Glomerular endothelial cell (primary cell): ENCODE data around the gene IL17A. TPM values are rescaled to one million over a fixed set of nuclear protein-coding genes. Genes with fewer than 3 reads are reported as not detected.
A peak's percentile ranks its signal among the peaks of the same experiment; 100 is the strongest.

Experiments used
- DNase-seq: peaks from one replicate; pipeline ENCODE4 v3.0.0-alpha.2; 2011; ENCODE audit warnings: low read depth, low spot score; ENCODE audit errors: extremely low read depth
- total RNA-seq: library from RNA; depleted of rRNA; stranded (reverse); fragments of >200 nt; gene quantifications from 2 replicates; pipeline ENCODE4 v1.2.3, GENCODE V29; 2015

The IL17A gene
- total RNA-seq, 1 donor from 2014 or later, result not detected

DNA sequence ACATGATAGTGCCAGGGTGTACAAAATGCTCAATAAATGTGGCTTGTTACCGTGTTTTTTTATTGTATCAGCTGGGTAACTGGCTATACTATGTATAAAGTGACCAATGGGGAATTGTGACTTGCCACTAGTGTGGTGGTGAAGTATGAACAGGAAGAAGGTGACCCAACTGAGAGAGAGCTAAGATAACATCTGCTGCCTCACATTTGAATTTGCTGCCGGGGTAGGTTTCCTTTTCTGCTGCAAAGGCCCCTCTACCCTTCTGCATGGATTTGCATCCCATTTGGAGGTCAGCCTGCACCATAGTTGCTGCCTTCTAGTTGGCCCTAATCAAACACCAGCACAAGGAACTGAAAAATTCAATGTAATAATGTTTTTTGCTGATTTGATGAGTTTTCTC lies 24.1 kb downstream of the IL17A start:
- DNase-seq, result no peak

DNA sequence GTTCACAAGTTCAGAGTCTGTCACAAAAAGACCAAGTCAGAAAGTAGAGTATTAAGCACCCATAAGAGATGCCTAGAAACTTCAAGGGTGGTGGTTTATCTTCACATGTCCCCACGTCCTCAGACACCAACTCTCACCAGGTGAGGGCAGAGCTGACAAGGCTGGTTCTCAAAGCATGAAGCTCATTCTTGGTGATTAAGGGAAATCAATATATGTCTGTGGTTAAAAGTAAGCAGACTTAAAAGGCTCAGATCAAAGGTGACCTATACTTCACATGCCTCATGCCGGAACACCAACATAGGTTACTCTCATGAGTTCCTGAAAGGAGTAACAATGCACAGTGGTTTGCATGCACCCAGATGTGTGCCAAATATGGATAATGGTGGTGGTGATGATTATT lies 27.0 kb downstream of the IL17A start:
- no peak for DNase-seq

DNA sequence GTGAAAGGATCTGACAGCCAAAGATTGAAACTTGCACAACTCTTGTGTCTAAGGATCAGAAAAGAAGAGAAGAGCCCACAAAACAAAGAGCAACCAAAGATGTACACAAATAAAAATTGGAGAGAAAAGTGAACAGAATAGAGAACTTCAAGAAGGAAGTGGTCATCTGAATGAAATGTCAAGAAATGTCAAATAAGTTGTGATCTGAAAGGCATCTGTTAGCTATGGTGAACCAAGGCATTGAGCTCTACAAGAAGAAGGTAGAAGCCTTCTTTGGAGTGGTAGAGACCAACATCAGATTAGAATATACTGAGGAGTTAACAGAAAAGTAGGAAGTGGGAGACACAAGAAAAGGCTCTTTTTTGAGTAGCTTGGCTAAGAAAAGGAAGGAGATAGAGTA lies 29.6 kb downstream of the IL17A start:
- DNase-seq, result no peak

DNA sequence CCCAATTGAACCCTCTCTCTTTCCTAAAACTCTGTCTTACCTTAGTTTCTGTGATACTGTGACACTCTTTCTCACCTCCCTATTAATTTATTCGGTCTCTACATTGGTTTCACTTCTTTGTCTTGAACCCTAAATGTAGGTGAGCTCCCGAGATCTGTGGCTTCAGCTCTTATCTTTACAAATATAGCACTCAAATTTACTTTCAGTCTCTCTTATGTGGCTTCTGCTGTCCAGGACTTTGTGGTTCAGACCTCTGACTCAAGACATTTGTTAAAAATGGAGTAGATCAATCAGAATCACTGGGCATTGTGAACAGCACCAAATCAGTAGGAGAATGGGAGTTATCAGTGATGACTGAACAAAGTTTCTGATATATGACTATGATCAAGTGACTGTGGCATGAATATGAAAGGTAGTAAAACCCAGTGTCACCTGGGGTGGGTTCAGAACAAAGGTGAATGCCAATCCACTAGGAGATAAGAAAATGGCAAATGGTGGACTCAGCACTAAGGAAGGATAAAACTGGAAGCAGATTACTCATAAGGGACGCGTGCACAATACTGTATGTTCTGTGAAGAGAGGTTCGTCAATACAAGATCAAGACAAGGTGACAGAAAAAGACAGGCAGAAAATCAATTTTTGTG lies 30.9 kb downstream of the IL17A start:
- no peak for DNase-seq

DNA sequence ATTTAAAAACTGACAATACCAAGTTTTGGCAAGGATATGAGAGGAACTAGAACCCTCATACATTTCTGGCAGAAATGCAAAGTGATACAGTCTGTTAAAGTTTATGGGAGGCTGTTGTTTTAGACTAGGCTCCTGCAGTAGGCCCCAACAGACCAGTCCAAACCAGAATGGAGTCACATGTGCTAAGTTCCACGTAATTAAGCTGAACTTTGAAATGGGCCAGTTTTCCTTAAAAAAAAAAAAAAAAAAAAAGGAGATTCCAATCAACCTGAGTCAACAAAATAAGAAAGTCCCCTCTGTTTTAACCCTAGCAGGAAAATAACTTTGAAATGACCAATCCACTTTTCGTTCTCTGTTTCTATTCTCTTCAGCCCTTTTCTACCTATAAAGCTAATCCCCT lies 31.6 kb downstream of the IL17A start:
- no peak for DNase-seq

GRCh38 chr6:52221302-52221701 lies 35.1 kb downstream of the IL17A start:
- DNase-seq, result no peak

- no peak for DNase-seq
Measured at GRCh38 chr6:52227495-52227894, 41.3 kb downstream of the IL17A start.

DNA sequence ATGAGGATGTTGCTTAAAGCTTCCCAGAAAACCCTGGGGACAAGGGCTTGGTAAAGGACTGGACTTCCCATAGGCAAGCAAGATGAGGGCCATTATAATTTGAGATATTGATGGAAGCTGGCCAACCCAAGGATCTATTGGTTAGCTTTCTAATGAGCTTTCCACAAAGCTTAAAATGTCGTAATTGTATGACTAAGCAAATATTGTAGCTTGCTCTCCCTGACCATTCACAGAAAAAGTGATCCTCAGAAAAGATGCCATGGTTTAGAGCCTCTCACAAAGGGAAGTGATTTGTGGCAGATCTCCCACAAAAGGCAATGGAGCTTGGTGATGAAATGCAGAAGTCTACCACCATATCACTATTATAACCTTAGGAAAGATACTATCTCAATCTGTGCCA lies 44.5 kb downstream of the IL17A start:
- DNase-seq, result no peak

GRCh38 chr6:52231406-52232127 lies 45.4 kb downstream of the IL17A start:
- no peak for DNase-seq

DNA sequence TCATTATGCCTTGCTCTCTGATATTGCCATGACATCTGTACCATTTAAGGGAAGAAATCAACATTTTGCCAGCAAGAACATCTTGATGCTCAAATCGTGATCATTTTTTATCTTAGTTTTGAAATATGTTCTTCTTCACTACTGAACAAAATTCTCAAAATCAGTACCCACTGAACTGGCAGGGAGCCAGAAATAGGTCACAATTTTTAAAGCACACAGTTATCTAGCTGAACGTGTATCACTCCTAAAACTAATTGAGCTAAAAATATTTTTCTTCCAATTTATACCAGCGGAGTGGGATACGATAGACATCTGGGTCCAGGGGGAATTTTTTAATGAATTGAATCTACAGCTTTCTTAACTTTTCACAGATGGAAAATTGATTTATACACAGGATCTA lies 46.8 kb downstream of the IL17A start:
- DNase-seq, result no peak

DNA sequence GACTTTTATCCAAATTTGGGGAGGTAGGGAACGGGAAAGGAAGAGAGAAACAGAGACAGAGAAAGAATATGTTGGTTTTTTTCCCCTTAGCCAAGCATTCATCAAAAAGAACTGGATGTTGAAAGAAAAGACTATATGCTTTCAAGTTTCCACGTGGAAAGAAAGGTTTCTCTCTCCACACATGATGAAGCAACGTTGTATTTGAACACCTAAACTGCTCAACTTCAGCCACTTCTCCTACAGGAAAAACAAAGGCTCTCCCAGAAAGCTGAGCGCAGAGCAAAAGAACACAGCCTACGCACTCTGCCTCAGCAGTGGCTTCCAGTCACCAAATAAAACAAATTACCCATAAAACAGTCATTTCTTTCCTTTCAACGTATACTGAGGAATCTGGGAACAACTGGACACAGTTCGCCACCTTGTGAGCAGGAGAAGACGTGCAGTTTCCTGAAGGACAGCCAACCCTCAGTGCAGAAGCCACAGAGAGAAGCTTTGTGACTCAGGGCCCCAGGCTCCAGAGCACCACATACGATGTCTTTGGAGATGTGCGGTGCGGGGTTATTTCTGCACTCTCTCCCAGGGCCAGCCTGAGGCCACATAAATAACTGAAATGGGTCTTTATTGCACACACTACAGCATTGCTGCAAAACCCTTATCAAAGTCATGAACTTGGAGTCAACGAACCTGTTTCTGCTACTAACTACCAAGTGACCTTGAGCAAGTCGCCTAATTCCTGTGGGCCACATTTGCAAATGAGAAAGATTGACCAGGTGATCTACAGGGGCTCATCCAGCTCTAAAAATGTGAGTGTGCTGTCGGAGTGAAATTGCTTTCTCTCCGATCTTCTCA lies 48.0 kb downstream of the IL17A start:
- peak; percentile 27 for DNase-seq

Other genes with a start within 250 kb of the IL17A start
- 0.06 and 0.53 TPM in 2 replicates for gene PKHD1, start 98.8 kb upstream of the IL17A start, total RNA-seq
- gene IL17F, start 58.1 kb downstream of the IL17A start, total RNA-seq, result not detected in 2 replicates
- gene MCM3, start 98.4 kb downstream of the IL17A start, total RNA-seq, result 37.6 and 45.4 TPM in 2 replicates
- gene PAQR8, start 175.8 kb downstream of the IL17A start, total RNA-seq, result 13.8 and 14.9 TPM in 2 replicates
- gene EFHC1, start 234.0 kb downstream of the IL17A start, total RNA-seq, result 16.0 and 16.2 TPM in 2 replicates